Loucy (cell line): ENCODE measurements around the gene AGPAT3.

Source experiments
- EZH2phosphoT487 ChIP-seq: fragments of 200-600 bp; IDR thresholded peaks from 2 replicates; pipeline ENCODE4 v1.6.1; 2018; ENCODE audit warnings: antibody characterized with exemption, mild to moderate bottlenecking, moderate library complexity, borderline replicate concordance
- TF ChIP-seq, protein P1 (sequence below): fragments of 200-600 bp; sonication (generic); conservative IDR thresholded peaks from 2 replicates; pipeline ENCODE4 v1.5.1; 2014; ENCODE audit warnings: mild to moderate bottlenecking, antibody characterized with exemption, low read length

DNA sequence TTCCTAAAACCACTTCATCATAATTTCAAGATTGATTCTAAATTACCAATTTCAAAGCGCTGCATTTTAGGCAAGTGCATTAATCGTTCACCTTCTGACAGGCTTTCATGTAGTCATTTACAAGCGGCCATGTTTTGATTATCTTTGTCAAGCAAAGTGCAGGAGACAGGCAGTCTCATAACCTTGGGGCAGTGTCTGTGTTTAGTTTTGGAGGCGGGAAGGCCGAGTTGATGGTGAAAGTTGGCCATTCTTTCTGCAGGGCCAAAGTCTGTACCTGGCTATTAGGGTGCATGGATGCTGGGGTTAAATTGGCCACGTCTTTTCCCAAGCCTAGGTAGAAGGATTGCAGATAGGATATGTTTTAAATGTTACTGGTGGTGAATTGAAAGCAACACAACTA is 2.9 kb downstream of the AGPAT3 start:
- TF ChIP-seq, protein P1, sequence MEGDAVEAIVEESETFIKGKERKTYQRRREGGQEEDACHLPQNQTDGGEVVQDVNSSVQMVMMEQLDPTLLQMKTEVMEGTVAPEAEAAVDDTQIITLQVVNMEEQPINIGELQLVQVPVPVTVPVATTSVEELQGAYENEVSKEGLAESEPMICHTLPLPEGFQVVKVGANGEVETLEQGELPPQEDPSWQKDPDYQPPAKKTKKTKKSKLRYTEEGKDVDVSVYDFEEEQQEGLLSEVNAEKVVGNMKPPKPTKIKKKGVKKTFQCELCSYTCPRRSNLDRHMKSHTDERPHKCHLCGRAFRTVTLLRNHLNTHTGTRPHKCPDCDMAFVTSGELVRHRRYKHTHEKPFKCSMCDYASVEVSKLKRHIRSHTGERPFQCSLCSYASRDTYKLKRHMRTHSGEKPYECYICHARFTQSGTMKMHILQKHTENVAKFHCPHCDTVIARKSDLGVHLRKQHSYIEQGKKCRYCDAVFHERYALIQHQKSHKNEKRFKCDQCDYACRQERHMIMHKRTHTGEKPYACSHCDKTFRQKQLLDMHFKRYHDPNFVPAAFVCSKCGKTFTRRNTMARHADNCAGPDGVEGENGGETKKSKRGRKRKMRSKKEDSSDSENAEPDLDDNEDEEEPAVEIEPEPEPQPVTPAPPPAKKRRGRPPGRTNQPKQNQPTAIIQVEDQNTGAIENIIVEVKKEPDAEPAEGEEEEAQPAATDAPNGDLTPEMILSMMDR, result no peak
- no peak for TF ChIP-seq EZH2phosphoT487
